Diencephalon (tissue), 1 donor: ENCODE results near the gene MED6. TPM values are rescaled to one million over a fixed set of nuclear protein-coding genes. Genes with fewer than 3 reads are reported as not detected.

ENCODE experiments used
- small RNA-seq: library from RNA; depleted of rRNA; stranded (forward); fragments of <200 nt; gene quantifications from one replicate; pipeline ENCODE3, GENCODE V24; 2014
- total RNA-seq: library from RNA; depleted of rRNA; stranded (reverse); fragments of >200 nt; gene quantifications from one replicate; pipeline ENCODE4 v1.2.3, GENCODE V29; 2014

Gene MED6, protein sequence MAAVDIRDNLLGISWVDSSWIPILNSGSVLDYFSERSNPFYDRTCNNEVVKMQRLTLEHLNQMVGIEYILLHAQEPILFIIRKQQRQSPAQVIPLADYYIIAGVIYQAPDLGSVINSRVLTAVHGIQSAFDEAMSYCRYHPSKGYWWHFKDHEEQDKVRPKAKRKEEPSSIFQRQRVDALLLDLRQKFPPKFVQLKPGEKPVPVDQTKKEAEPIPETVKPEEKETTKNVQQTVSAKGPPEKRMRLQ
- 57.9 TPM for total RNA-seq

DNA sequence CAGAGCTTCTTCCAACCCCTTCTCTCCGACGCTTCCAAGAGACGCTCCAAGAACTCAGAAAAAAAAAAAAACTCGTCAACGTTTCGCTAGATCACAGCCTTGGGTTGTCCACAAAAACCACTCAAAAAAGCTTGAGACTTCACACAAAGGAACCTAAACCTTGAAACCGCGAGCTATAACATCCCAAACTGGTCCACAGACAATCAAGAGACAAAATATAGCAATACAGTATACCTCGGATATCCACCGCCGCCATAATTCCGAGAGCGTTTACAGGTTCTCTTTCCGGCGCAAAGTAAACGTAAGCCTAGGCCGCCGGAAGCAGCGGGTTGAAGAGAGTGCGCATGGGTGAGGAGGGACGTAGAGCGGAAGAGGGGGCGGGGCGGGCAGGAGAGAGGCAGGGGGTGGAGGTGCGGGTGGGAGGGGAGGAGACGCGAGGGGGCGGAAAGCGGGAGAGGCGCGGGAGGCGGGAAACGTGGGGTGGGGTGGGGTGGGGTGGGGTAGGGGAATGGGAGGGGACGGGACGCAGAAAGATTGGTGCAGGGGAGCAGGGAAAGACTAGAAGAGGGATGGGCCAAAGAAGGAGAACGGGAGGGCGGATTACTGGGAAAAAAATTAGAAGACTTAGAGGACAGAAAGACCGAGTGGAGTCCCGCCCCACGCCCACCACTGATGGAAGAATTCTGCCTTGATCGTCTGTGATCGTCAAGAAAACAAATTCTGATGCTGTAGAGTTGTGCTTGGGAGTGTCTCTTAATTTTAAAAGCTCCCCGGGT lies at the start of gene MED6:
Gene MED6, minus strand, starts transcription at position 274 of the 776 bp plus-strand sequence. Its CDS starts 18 bp downstream, at position 256.

DNA sequence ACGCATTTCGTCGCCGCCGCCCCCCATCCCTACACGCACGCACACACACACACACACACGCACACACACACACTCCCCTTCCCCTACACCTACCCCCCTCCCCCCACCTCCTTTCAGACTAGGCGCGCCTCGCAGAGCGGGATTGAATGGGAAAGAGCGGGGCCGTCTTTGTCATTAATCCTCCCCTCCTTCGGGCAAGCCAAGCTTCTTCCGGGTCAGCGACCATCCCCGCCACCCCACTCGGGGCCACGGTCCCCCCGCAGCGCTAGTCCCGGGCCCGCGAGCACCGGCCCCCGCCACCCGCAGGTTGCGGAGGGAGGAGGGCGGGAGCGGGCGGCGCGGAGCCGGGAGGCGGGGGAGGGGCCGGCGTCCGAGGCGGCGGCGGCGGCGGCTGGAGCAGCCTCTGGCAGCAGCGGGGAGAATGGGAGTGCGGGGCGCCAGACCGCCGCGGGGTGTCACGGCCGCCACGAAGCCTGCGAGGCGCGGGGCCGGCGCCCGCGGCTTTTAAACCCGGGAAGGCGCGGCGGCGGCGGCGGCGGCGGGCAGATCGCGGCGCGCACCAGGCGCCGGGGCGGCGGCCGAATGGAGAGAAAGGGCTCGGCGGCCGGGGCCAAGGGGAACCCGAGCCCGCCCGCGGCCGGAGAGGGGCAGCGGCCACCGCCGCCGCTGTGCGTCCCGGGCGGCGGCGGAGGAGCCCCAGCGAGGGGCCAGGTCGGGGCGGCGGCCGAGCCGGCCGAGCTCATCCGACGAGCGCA lies 41.3 kb upstream of the MED6 start, which contains the start of gene TTC9:
Gene TTC9, plus strand, starts transcription at position 369 of the 755 bp plus-strand sequence. Its CDS starts 214 bp downstream, at position 583.

GRCh38 chr14:70534904-70535303 lies 65.6 kb downstream of the MED6 start, which contains the start of gene ADAM20:
ADAM20 (minus strand) TSS chr14:70535004; CDS start chr14:70524757, 10,247 bp downstream.

Small RNA genes within 50 kb of the gene (small RNA-seq; reads per million reads assigned to genes)
- not detected for gene RN7SL77P

Other genes with a start within 250 kb of the MED6 start
- 54.4 TPM for gene COX16, start 241.0 kb downstream of the MED6 start, total RNA-seq
- 33.7 TPM for gene SYNJ2BP, start 183.6 kb downstream of the MED6 start, total RNA-seq
- 0.69 TPM for gene ADAM21, start 148.5 kb downstream of the MED6 start, total RNA-seq
- 3.7 TPM for gene ADAM20, start 65.7 kb downstream of the MED6 start, total RNA-seq
- gene TTC9, start 41.3 kb upstream of the MED6 start, total RNA-seq = 29.3 TPM
- gene MAP3K9, start 208.9 kb upstream of the MED6 start, total RNA-seq = 31.6 TPM